GM23338 (cell line): ENCODE data around the gene KIF1A. TPM values are rescaled to one million over a fixed set of nuclear protein-coding genes. Genes with fewer than 3 reads are reported as not detected.

Source experiments
- ATAC-seq: fragments of 200-7000 bp; cut with Tn5 transposase; 3 replicates; pipeline ENCODE4 v1.9.1; 2020
- DNase-seq: peaks from one replicate; pipeline ENCODE4 v3.0.0-alpha.2; 2015; ENCODE audit warnings: low spot score
- H2AFZ ChIP-seq: fragments of 200-600 bp; sonication (generic); 2 replicates; pipeline ENCODE4 v1.8.0; 2016; ENCODE audit warnings: antibody characterized with exemption, mild to moderate bottlenecking, moderate library complexity
- H3F3A ChIP-seq: fragments of 200-600 bp; sonication (generic); replicated peaks from 2 replicates; pipeline ENCODE4 v1.8.0; 2017; ENCODE audit warnings: antibody characterized with exemption, mixed run types, low read depth
- H3K27ac ChIP-seq: fragments of 200-600 bp; sonication (generic); 2 replicates; pipeline ENCODE4 v1.6.1; 2016; ENCODE audit warnings: low read depth
- H3K27me3 ChIP-seq: fragments of 200-600 bp; sonication (generic); 2 replicates; pipeline ENCODE4 v1.8.0; 2016; ENCODE audit warnings: mild to moderate bottlenecking, mixed run types, moderate library complexity; ENCODE audit not compliant: insufficient read depth
- H3K36me3 ChIP-seq: fragments of 200-600 bp; sonication (generic); 2 replicates; pipeline ENCODE4 v1.8.0; 2016; ENCODE audit warnings: mild to moderate bottlenecking; ENCODE audit not compliant: insufficient read depth
- H3K4me1 ChIP-seq: fragments of 200-600 bp; sonication (generic); 2 replicates; pipeline ENCODE4 v1.8.0; 2016; ENCODE audit warnings: mild to moderate bottlenecking, moderate library complexity; ENCODE audit not compliant: insufficient read depth
- H3K4me2 ChIP-seq: fragments of 200-600 bp; sonication (generic); 2 replicates; pipeline ENCODE4 v1.7.1; 2017; ENCODE audit warnings: mixed run types
- H3K4me3 ChIP-seq: fragments of 200-600 bp; sonication (generic); 2 replicates; pipeline ENCODE4 v1.6.1; 2016; ENCODE audit warnings: mixed run types
- H3K79me2 ChIP-seq: fragments of 200-600 bp; sonication (generic); replicated peaks from 2 replicates; pipeline ENCODE4 v1.8.0; 2017; ENCODE audit warnings: mild to moderate bottlenecking; ENCODE audit not compliant: insufficient read depth
- H3K9me2 ChIP-seq: fragments of 200-600 bp; sonication (generic); 2 replicates; pipeline ENCODE4 v1.8.0; 2017; ENCODE audit not compliant: insufficient read depth
- H4K20me1 ChIP-seq: fragments of 200-600 bp; sonication (generic); replicated peaks from 2 replicates; pipeline ENCODE4 v1.8.0; 2017; ENCODE audit warnings: mild to moderate bottlenecking; ENCODE audit not compliant: insufficient read depth
- H3K27ac Mint-ChIP-seq: 2 replicates; pipeline ENCODE4 v1.8.0; 2020; ENCODE audit warnings: inconsistent platforms, mild to moderate bottlenecking, moderate library complexity, mixed read lengths
- H3K27me3 Mint-ChIP-seq: 3 replicates; pipeline ENCODE4 v1.8.0; 2022; ENCODE audit warnings: low read depth, mild to moderate bottlenecking, moderate library complexity, mixed read lengths, inconsistent platforms; ENCODE audit not compliant: insufficient read depth, poor library complexity
- H3K36me3 Mint-ChIP-seq: 3 replicates; pipeline ENCODE4 v1.8.0; 2021; ENCODE audit warnings: low read depth, mild to moderate bottlenecking, inconsistent platforms, moderate library complexity, mixed read lengths
- H3K4me1 Mint-ChIP-seq: 3 replicates; pipeline ENCODE4 v1.8.0; 2020; ENCODE audit warnings: mild to moderate bottlenecking, inconsistent platforms, mixed read lengths
- H3K4me3 Mint-ChIP-seq: 3 replicates; pipeline ENCODE4 v1.8.0; 2021; ENCODE audit warnings: moderate library complexity, mild to moderate bottlenecking, inconsistent platforms, mixed read lengths
- H3K9me3 Mint-ChIP-seq: 3 replicates; pipeline ENCODE4 v1.8.0; 2020; ENCODE audit warnings: moderate library complexity, mild to moderate bottlenecking, inconsistent platforms, mixed read lengths
- CREB1 ChIP-seq: fragments of 250-450 bp; sonication (Bioruptor Pico); IDR thresholded peaks from 2 replicates; pipeline ENCODE4 v1.5.0; 2020; ENCODE audit warnings: low read depth, mild to moderate bottlenecking, moderate library complexity
- EZH2 ChIP-seq: fragments of 200-600 bp; sonication (generic); IDR thresholded peaks from one replicate; pipeline ENCODE4 v1.8.0; 2017; ENCODE audit warnings: antibody characterized with exemption, mild to moderate bottlenecking, low read depth; ENCODE audit not compliant: unreplicated experiment
- NANOG ChIP-seq: IDR thresholded peaks from 2 replicates; pipeline ENCODE4 v1.6.1; 2016; ENCODE audit warnings: antibody characterized with exemption, borderline replicate concordance
- ZNF114 ChIP-seq: fragments of 250-450 bp; sonication (Bioruptor Pico); IDR thresholded peaks from 2 replicates; pipeline ENCODE4 v1.5.0; 2020; ENCODE audit warnings: mild to moderate bottlenecking, moderate library complexity
- polyA plus RNA-seq: library from polyadenylated mRNA; unstranded; fragments of >200 nt; fragmentation: Nextera tagmentation; extraction: Ambion mirVana; gene quantifications from 2 replicates; pipeline ENCODE4 v1.2.1, GENCODE V29; 2016
- total RNA-seq: library from RNA; depleted of rRNA; stranded (reverse); fragments of >200 nt; shearing (Covaris generic); gene quantifications from 2 replicates; pipeline ENCODE4 v1.2.3, GENCODE V29; 2014
- TF ChIP-seq, protein P1 (sequence below): fragments of 250-450 bp; sonication (Bioruptor Pico); IDR thresholded peaks from 2 replicates; pipeline ENCODE4 v1.5.0; 2020; ENCODE audit warnings: mild to moderate bottlenecking, moderate library complexity
- TF ChIP-seq, protein P2 (sequence below): IDR thresholded peaks from one replicate; pipeline ENCODE4 v1.6.1; 2018; ENCODE audit warnings: antibody characterized with exemption; ENCODE audit not compliant: unreplicated experiment

KIF1A gene
- total and polyA plus RNA-seq, 2 experiments from 2014 or later, result 169 to 214 TPM

DNA sequence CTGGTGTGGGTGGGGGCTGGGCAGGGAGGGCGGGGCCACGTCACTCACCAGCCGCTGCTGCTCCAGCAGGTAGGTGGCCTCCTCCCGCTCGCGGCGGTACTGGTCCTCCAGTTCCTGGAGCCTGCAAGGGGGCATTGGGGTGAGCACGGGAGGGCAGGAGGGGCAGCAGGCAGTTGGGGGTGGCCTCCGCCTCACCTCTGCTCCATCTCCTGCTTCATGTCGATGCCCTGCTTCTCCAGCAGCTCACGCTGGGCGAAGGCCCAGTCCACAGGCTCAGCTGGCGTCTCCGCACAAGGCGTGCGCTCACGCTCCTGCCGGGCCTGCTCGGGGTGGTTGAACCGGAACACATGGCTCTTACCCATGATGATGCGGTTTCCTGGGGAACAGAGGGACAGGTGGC, 57.0 kb downstream of the KIF1A start:
- Histone ChIP-seq H3K36me3 (peaks cover 13% of the 10 kb centered on the region; the same call in 1 of the 2 replicates), H3K27ac (no peak overlapping the region), H3K79me2 (no peaks in the 10 kb centered on the region), H4K20me1 (no peaks in the 10 kb centered on the region), H3K4me3 (no peak overlapping the region), H3K27me3 (no peaks in the 10 kb centered on the region), H3K4me1 (no peaks in the 10 kb centered on the region), H3K4me2 (no peak overlapping the region), H3K9me2 (no peaks in the 10 kb centered on the region), H2AFZ (no peak overlapping the region), H3F3A (no peaks in the 10 kb centered on the region)
- Mint-ChIP-seq H3K27ac (no peak overlapping the region), H3K27me3 (peaks cover 16% of the 10 kb centered on the region), H3K4me3 (no peak overlapping the region), H3K9me3 (no peaks in the 10 kb centered on the region; the same call in 2 of the 3 replicates), H3K36me3 (peaks cover 87% of the 10 kb centered on the region), H3K4me1 (no peaks in the 10 kb centered on the region)
- DNase-seq (no peak), ATAC-seq (no peak)
- TF ChIP-seq CREB1, result no peak
- TF ChIP-seq ZNF114 (CRISPR knock-in tag), result no peak
- TF ChIP-seq NANOG, result no peak
- TF ChIP-seq, protein P1, sequence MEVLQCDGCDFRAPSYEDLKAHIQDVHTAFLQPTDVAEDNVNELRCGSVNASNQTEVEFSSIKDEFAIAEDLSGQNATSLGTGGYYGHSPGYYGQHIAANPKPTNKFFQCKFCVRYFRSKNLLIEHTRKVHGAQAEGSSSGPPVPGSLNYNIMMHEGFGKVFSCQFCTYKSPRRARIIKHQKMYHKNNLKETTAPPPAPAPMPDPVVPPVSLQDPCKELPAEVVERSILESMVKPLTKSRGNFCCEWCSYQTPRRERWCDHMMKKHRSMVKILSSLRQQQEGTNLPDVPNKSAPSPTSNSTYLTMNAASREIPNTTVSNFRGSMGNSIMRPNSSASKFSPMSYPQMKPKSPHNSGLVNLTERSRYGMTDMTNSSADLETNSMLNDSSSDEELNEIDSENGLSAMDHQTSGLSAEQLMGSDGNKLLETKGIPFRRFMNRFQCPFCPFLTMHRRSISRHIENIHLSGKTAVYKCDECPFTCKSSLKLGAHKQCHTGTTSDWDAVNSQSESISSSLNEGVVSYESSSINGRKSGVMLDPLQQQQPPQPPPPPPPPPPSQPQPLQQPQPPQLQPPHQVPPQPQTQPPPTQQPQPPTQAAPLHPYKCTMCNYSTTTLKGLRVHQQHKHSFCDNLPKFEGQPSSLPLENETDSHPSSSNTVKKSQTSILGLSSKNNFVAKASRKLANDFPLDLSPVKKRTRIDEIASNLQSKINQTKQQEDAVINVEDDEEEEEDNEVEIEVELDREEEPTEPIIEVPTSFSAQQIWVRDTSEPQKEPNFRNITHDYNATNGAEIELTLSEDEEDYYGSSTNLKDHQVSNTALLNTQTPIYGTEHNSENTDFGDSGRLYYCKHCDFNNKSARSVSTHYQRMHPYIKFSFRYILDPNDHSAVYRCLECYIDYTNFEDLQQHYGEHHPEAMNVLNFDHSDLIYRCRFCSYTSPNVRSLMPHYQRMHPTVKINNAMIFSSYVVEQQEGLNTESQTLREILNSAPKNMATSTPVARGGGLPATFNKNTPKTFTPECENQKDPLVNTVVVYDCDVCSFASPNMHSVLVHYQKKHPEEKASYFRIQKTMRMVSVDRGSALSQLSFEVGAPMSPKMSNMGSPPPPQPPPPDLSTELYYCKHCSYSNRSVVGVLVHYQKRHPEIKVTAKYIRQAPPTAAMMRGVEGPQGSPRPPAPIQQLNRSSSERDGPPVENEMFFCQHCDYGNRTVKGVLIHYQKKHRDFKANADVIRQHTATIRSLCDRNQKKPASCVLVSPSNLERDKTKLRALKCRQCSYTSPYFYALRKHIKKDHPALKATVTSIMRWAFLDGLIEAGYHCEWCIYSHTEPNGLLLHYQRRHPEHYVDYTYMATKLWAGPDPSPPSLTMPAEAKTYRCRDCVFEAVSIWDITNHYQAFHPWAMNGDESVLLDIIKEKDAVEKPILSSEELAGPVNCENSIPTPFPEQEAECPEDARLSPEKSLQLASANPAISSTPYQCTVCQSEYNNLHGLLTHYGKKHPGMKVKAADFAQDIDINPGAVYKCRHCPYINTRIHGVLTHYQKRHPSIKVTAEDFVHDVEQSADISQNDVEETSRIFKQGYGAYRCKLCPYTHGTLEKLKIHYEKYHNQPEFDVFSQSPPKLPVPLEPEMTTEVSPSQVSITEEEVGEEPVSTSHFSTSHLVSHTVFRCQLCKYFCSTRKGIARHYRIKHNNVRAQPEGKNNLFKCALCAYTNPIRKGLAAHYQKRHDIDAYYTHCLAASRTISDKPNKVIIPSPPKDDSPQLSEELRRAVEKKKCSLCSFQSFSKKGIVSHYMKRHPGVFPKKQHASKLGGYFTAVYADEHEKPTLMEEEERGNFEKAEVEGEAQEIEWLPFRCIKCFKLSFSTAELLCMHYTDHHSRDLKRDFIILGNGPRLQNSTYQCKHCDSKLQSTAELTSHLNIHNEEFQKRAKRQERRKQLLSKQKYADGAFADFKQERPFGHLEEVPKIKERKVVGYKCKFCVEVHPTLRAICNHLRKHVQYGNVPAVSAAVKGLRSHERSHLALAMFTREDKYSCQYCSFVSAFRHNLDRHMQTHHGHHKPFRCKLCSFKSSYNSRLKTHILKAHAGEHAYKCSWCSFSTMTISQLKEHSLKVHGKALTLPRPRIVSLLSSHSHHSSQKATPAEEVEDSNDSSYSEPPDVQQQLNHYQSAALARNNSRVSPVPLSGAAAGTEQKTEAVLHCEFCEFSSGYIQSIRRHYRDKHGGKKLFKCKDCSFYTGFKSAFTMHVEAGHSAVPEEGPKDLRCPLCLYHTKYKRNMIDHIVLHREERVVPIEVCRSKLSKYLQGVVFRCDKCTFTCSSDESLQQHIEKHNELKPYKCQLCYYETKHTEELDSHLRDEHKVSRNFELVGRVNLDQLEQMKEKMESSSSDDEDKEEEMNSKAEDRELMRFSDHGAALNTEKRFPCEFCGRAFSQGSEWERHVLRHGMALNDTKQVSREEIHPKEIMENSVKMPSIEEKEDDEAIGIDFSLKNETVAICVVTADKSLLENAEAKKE, result no peak

DNA sequence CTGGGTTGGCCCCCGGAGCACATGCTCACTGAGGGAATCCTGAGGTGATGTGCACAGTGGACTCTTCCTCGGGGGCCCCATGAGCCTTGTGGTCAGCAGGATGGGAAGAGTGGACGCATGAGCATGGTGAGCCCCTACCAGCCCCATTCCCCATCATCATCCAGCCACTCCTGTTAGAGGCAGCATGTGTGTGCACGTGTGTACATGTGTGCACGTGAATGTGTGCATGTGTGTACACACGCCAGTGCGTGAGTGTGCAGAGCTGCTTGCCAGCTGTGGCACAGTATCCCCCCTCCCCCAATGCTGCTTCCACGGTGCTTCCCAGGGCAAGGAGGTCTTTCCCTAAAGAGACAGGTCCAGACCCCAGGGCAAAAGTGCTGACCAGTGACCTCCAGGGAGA, 57.8 kb downstream of the KIF1A start:
- Histone ChIP-seq H3K4me1 (no peaks in the 10 kb centered on the region), H3K9me2 (no peaks in the 10 kb centered on the region), H3K4me3 (no peak overlapping the region), H3K27ac (no peak overlapping the region), H2AFZ (no peak overlapping the region), H3K79me2 (no peaks in the 10 kb centered on the region), H3F3A (no peaks in the 10 kb centered on the region), H4K20me1 (no peaks in the 10 kb centered on the region), H3K4me2 (no peak overlapping the region), H3K27me3 (no peaks in the 10 kb centered on the region), H3K36me3 (peaks cover 13% of the 10 kb centered on the region; the same call in 1 of the 2 replicates)
- ATAC-seq (no peak), DNase-seq (no peak)
- Mint-ChIP-seq H3K27me3 (peaks cover 16% of the 10 kb centered on the region), H3K4me1 (no peaks in the 10 kb centered on the region), H3K36me3 (peaks cover 90% of the 10 kb centered on the region), H3K27ac (no peak overlapping the region), H3K9me3 (no peaks in the 10 kb centered on the region; the same call in 2 of the 3 replicates), H3K4me3 (no peak overlapping the region)
- TF ChIP-seq, protein P2, sequence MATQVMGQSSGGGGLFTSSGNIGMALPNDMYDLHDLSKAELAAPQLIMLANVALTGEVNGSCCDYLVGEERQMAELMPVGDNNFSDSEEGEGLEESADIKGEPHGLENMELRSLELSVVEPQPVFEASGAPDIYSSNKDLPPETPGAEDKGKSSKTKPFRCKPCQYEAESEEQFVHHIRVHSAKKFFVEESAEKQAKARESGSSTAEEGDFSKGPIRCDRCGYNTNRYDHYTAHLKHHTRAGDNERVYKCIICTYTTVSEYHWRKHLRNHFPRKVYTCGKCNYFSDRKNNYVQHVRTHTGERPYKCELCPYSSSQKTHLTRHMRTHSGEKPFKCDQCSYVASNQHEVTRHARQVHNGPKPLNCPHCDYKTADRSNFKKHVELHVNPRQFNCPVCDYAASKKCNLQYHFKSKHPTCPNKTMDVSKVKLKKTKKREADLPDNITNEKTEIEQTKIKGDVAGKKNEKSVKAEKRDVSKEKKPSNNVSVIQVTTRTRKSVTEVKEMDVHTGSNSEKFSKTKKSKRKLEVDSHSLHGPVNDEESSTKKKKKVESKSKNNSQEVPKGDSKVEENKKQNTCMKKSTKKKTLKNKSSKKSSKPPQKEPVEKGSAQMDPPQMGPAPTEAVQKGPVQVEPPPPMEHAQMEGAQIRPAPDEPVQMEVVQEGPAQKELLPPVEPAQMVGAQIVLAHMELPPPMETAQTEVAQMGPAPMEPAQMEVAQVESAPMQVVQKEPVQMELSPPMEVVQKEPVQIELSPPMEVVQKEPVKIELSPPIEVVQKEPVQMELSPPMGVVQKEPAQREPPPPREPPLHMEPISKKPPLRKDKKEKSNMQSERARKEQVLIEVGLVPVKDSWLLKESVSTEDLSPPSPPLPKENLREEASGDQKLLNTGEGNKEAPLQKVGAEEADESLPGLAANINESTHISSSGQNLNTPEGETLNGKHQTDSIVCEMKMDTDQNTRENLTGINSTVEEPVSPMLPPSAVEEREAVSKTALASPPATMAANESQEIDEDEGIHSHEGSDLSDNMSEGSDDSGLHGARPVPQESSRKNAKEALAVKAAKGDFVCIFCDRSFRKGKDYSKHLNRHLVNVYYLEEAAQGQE, result no peak
- TF ChIP-seq CREB1 (no peak), EZH2 (no peak)
